ENCODE measurements around the gene PLCH1. TPM values are rescaled to one million over a fixed set of nuclear protein-coding genes. Genes with fewer than 3 reads are reported as not detected.

Gene PLCH1
- total and polyA plus RNA-seq, 4 donors, result 0.03 to 1.0 (median 0.22) TPM

DNA sequence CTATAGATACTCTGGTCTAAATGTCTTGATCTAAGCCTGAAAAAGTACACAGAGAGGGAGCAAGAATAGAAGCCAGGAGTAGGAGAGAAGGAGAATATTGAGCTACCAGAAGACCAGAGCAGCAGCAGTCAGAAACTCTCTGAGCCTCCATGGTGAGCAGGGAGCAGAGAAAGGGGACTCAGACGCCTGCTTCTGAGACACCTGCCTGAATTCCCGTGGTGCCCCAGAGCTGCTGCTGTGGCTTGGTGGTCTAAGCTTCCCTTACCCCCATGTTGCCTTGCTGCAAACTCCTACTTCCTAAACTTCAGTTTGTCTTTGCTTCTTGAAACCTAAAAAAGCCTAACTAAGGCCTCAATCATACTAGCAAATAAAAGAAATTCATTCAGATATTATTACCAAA is 356.5 kb downstream of the PLCH1 start:
- Histone ChIP-seq H3K4me3 (ENCODE audit: low read depth in 1 of 3, low read length in 3 of 3) (no peak overlapping the region), H3K27me3 (ENCODE audit: control insufficient read depth in 4 of 4, insufficient read depth in 4 of 4, low read length in 3 of 4) (peaks cover 0 to 2% (median 0%) of the 10 kb centered on the region in 4 donors), H3K9ac (ENCODE audit: low read depth in 1 of 2, low read length in 2 of 2) (no peak overlapping the region), H3K9me3 (ENCODE audit: control insufficient read depth in 4 of 4, low read length in 3 of 4) (no peaks in the 10 kb centered on the region), H3K4me1 (ENCODE audit: control insufficient read depth in 4 of 4, insufficient read depth in 4 of 4, low read length in 3 of 4) (no peaks in the 10 kb centered on the region), H3K36me3 (ENCODE audit: control insufficient read depth in 4 of 4, insufficient read depth in 3 of 4, low read depth in 1 of 4, low read length in 3 of 4) (no peaks in the 10 kb centered on the region), H3K27ac (ENCODE audit: low read depth in 1 of 2, low read length in 2 of 2) (no peak overlapping the region)
- TF ChIP-seq FOXA2 (IDR thresholded peaks at IDR 0.05), result no peak
- TF ChIP-seq SP1 (IDR thresholded peaks at IDR 0.05), result no peak
- no peak for TF ChIP-seq RAD21 (IDR thresholded peaks at IDR 0.05)
- no peak for TF ChIP-seq HNF4A (conservative IDR thresholded peaks at IDR 0.05)
- TF ChIP-seq, protein P1, sequence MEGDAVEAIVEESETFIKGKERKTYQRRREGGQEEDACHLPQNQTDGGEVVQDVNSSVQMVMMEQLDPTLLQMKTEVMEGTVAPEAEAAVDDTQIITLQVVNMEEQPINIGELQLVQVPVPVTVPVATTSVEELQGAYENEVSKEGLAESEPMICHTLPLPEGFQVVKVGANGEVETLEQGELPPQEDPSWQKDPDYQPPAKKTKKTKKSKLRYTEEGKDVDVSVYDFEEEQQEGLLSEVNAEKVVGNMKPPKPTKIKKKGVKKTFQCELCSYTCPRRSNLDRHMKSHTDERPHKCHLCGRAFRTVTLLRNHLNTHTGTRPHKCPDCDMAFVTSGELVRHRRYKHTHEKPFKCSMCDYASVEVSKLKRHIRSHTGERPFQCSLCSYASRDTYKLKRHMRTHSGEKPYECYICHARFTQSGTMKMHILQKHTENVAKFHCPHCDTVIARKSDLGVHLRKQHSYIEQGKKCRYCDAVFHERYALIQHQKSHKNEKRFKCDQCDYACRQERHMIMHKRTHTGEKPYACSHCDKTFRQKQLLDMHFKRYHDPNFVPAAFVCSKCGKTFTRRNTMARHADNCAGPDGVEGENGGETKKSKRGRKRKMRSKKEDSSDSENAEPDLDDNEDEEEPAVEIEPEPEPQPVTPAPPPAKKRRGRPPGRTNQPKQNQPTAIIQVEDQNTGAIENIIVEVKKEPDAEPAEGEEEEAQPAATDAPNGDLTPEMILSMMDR (IDR thresholded peaks at IDR 0.05; ENCODE audit: low read depth, low read length, missing input control), result no peak
- no peak for TF ChIP-seq YY1 (IDR thresholded peaks at IDR 0.05)
- no peak for TF ChIP-seq TAF1 (conservative IDR thresholded peaks at IDR 0.05)
- no peak for TF ChIP-seq NR2F2 (IDR thresholded peaks at IDR 0.05)
- no peak for TF ChIP-seq REST (IDR thresholded peaks at IDR 0.05)
- no peak for TF ChIP-seq RXRA (IDR thresholded peaks at IDR 0.05)
- TF ChIP-seq, protein P2, sequence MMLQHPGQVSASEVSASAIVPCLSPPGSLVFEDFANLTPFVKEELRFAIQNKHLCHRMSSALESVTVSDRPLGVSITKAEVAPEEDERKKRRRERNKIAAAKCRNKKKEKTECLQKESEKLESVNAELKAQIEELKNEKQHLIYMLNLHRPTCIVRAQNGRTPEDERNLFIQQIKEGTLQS (IDR thresholded peaks at IDR 0.05), result no peak
- TF ChIP-seq JUND (IDR thresholded peaks at IDR 0.05), result no peak
- no peak for TF ChIP-seq HNF4G (IDR thresholded peaks at IDR 0.05)
- no peak for TF ChIP-seq EGR1 (IDR thresholded peaks at IDR 0.05; ENCODE audit: low read depth in 2 of 2)
- TF ChIP-seq, protein P3, sequence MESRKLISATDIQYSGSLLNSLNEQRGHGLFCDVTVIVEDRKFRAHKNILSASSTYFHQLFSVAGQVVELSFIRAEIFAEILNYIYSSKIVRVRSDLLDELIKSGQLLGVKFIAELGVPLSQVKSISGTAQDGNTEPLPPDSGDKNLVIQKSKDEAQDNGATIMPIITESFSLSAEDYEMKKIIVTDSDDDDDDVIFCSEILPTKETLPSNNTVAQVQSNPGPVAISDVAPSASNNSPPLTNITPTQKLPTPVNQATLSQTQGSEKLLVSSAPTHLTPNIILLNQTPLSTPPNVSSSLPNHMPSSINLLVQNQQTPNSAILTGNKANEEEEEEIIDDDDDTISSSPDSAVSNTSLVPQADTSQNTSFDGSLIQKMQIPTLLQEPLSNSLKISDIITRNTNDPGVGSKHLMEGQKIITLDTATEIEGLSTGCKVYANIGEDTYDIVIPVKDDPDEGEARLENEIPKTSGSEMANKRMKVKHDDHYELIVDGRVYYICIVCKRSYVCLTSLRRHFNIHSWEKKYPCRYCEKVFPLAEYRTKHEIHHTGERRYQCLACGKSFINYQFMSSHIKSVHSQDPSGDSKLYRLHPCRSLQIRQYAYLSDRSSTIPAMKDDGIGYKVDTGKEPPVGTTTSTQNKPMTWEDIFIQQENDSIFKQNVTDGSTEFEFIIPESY (IDR thresholded peaks at IDR 0.05), result no peak
- no peak for TF ChIP-seq GABPA (IDR thresholded peaks at IDR 0.05 in 1 of 2, conservative IDR thresholded peaks at IDR 0.05 in 1 of 2)
- no peak for TF ChIP-seq MAX (IDR thresholded peaks at IDR 0.05)
- WGBS, result 78% methylated on average over 2 of the region's 2 CpGs
- no peak for DNase-seq (ENCODE audit: low spot score)
